ENCODE results near the gene RPRD2. TPM values are rescaled to one million over a fixed set of nuclear protein-coding genes. Genes with fewer than 3 reads are reported as not detected.

The RPRD2 gene
- total and polyA plus RNA-seq, 2 experiments from 2014 or later: 16.8 to 20.4 TPM

GRCh38 chr1:150389650-150390049 lies 25.7 kb downstream of the RPRD2 start:
- peak overlapping the region; percentile 86 for H3K27ac ChIP-seq (ENCODE audit: low read depth)
- DNase-seq (ENCODE audit: low spot score) (no peak), ATAC-seq (no peak)
- Mint-ChIP-seq H3K27ac (0 out of 2 replicates have a peak overlapping the region, but pooled peaks have one; percentile 5), H3K4me1 (peaks cover 6% of the 10 kb centered on the region), H3K4me3 (no peak overlapping the region), H3K9me3 (no peaks in the 10 kb centered on the region), H3K27me3 (ENCODE audit: insufficient read depth, low read depth, poor library complexity) (peaks cover 5% of the 10 kb centered on the region), H3K36me3 (ENCODE audit: low read depth) (peaks cover 3% of the 10 kb centered on the region; the same call in 1 of the 3 replicates)
- H3K36me3 ChIP-seq (ENCODE audit: insufficient read depth): no peaks in the 10 kb centered on the region
- H3K4me1 ChIP-seq (ENCODE audit: insufficient read depth): no peaks in the 10 kb centered on the region; the same call in 1 of the 2 replicates
- TF ChIP-seq ZNF462 (CRISPR knock-in tag; IDR thresholded peaks at IDR 0.05): no peak
- TF ChIP-seq EZH2phosphoT487 (IDR thresholded peaks at IDR 0.05; ENCODE audit: unreplicated experiment): no peak
- no peak overlapping the region for H3K4me3 ChIP-seq
- no peaks in the 10 kb centered on the region; the same call in 1 of the 2 replicates for H3F3A ChIP-seq (replicated peaks; ENCODE audit: low read depth)
- no peaks in the 10 kb centered on the region for H3K27me3 ChIP-seq (ENCODE audit: insufficient read depth)
- H2AFZ ChIP-seq: no peak overlapping the region
- no peaks in the 10 kb centered on the region for H3K9me2 ChIP-seq (ENCODE audit: insufficient read depth)
- H3K4me2 ChIP-seq: no peak overlapping the region
- H3K79me2 ChIP-seq (replicated peaks; ENCODE audit: insufficient read depth): peaks cover 98% of the 10 kb centered on the region
- peaks cover 25% of the 10 kb centered on the region for H4K20me1 ChIP-seq (replicated peaks; ENCODE audit: insufficient read depth)

GRCh38 chr1:150392627-150393026 lies 28.7 kb downstream of the RPRD2 start:
- Mint-ChIP-seq H3K36me3 (ENCODE audit: low read depth) (peaks cover 21% of the 10 kb centered on the region), H3K27me3 (ENCODE audit: insufficient read depth, low read depth, poor library complexity) (peaks cover 8% of the 10 kb centered on the region)
- peaks cover 100% of the 10 kb centered on the region for H3K79me2 ChIP-seq (replicated peaks; ENCODE audit: insufficient read depth)
- TF ChIP-seq EZH2 (IDR thresholded peaks at IDR 0.05; ENCODE audit: low read depth, unreplicated experiment): no peak
- TF ChIP-seq STAT1 (IDR thresholded peaks at IDR 0.05; ENCODE audit: unreplicated experiment): no peak
- no peak for TF ChIP-seq NANOG (IDR thresholded peaks at IDR 0.05; ENCODE audit: borderline replicate concordance)
- no peak for TF ChIP-seq ZNF331 (CRISPR knock-in tag; IDR thresholded peaks at IDR 0.05; ENCODE audit: low read depth)
- no peak for TF ChIP-seq CREB1 (CRISPR knock-in tag; IDR thresholded peaks at IDR 0.05; ENCODE audit: low read depth)
- TF ChIP-seq ZNF114 (CRISPR knock-in tag; IDR thresholded peaks at IDR 0.05): no peak
- TF ChIP-seq ETS1 (IDR thresholded peaks at IDR 0.05): no peak

More at GRCh38 chr1:150392627-150393026, 28.7 kb downstream of the RPRD2 start:
- Mint-ChIP-seq H3K27ac (no peak overlapping the region), H3K4me3 (no peak overlapping the region), H3K4me1 (peaks cover 4% of the 10 kb centered on the region; the same call in 2 of the 3 replicates), H3K9me3 (peaks cover 9% of the 10 kb centered on the region; the same call in 1 of the 3 replicates)
- Histone ChIP-seq H4K20me1 (replicated peaks; ENCODE audit: insufficient read depth) (peaks cover 22% of the 10 kb centered on the region), H2AFZ (no peak overlapping the region), H3K9me2 (ENCODE audit: insufficient read depth) (no peaks in the 10 kb centered on the region), H3K4me3 (no peak overlapping the region), H3K27ac (ENCODE audit: low read depth) (no peak overlapping the region; the same call in 1 of the 2 replicates), H3K27me3 (ENCODE audit: insufficient read depth) (no peaks in the 10 kb centered on the region), H3F3A (replicated peaks; ENCODE audit: low read depth) (no peaks in the 10 kb centered on the region; the same call in 1 of the 2 replicates), H3K36me3 (ENCODE audit: insufficient read depth) (no peaks in the 10 kb centered on the region), H3K4me1 (ENCODE audit: insufficient read depth) (no peaks in the 10 kb centered on the region; the same call in 1 of the 2 replicates), H3K4me2 (no peak overlapping the region)
- no peak for ATAC-seq
- DNase-seq (ENCODE audit: low spot score): no peak
